GM12878 (cell line): ENCODE data around the gene RASAL1. TPM values are rescaled to one million over a fixed set of nuclear protein-coding genes. Genes with fewer than 3 reads are reported as not detected.

Experiments used
- ATAC-seq: fragments of 200-7000 bp; cut with Tn5 transposase; 3 replicates; pipeline ENCODE4 v1.9.1; 2020; ENCODE audit warnings: mild to moderate bottlenecking, moderate library complexity
- BruUV-seq: library from RNA; stranded (reverse); fragments of 400-500 nt; replicated peaks from 2 replicates; lab custom pipeline; 2021; lab: Mats Ljungman, UMichigan
- CTCF ChIA-PET: fragments of 300-600 bp; sonication (Branson Sonifier 250); formaldehyde crosslinking; extraction: SDS; loops from one replicate; lab custom pipeline; 2021; ENCODE audit warnings: inconsistent platforms; lab: Yijun Ruan, JAX
- POLR2A ChIA-PET: fragments of 350-600 bp; formaldehyde crosslinking; extraction: SDS; loops from one replicate; lab custom pipeline; 2021; ENCODE audit warnings: inconsistent platforms; lab: Charles Lee
- RAD21 ChIA-PET: fragments of 300-600 bp; sonication (Branson Sonifier 250); formaldehyde crosslinking; loops from one replicate; lab custom pipeline; 2023; ENCODE audit warnings: antibody characterized with exemption; ENCODE audit not compliant: unreplicated experiment; lab: Charles Lee
- SMC1A ChIA-PET: fragments of 300-600 bp; sonication (Branson Sonifier 250); formaldehyde crosslinking; loops from one replicate; lab custom pipeline; 2023; ENCODE audit not compliant: unreplicated experiment, uncharacterized antibody; lab: Charles Lee
- DNase-seq: peaks from one replicate; pipeline ENCODE4 v3.0.0-alpha.2; 2011; ENCODE audit warnings: low read depth, low spot score
- FAIRE-seq: peaks from 3 replicates; lab custom pipeline; 2011; peaks lifted over from hg19 to GRCh38; lab: Jason Lieb, UNC
- H2AFZ ChIP-seq: 2 replicates; pipeline ENCODE4 v1.6.0; 2011; ENCODE audit warnings: low read depth, low read length, control low read depth; ENCODE audit not compliant: control insufficient read depth
- H3K27ac ChIP-seq: 2 replicates; pipeline ENCODE4 v1.5.1; 2011; ENCODE audit warnings: control low read depth; ENCODE audit not compliant: control insufficient read depth, insufficient read depth
- H3K27me3 ChIP-seq, 2 experiments: replicated peaks in 1 of 2; 2 replicates each; pipeline versions ENCODE4 v1.6.0 to v1.6.1; 2011; ENCODE audit warnings: low read length in 1 of 2; ENCODE audit not compliant: control insufficient read depth in 2 of 2, insufficient read depth in 2 of 2
- H3K36me3 ChIP-seq, 2 experiments: 2 replicates each; pipeline ENCODE4 v1.5.1; 2011; ENCODE audit warnings: low read length in 1 of 2; ENCODE audit not compliant: control insufficient read depth in 2 of 2, insufficient read depth in 2 of 2
- H3K4me1 ChIP-seq: 2 replicates; pipeline ENCODE4 v1.6.1; 2011; ENCODE audit warnings: mild to moderate bottlenecking, low read length, moderate library complexity, mixed read lengths; ENCODE audit not compliant: control insufficient read depth, insufficient read depth
- H3K4me2 ChIP-seq: 2 replicates; pipeline ENCODE4 v1.6.0; 2011; ENCODE audit warnings: control low read depth; ENCODE audit not compliant: control insufficient read depth, insufficient read depth
- H3K4me3 ChIP-seq: fragments of 200-600 bp; sonication (generic); 2 replicates; pipeline ENCODE4 v1.5.1; 2016
- H3K79me2 ChIP-seq: 2 replicates; pipeline ENCODE4 v1.6.0; 2011; ENCODE audit warnings: low read length; ENCODE audit not compliant: control insufficient read depth, insufficient read depth
- H3K9ac ChIP-seq: 2 replicates; pipeline ENCODE4 v1.8.0; 2011; ENCODE audit warnings: low read length, control low read depth, mixed read lengths; ENCODE audit not compliant: control insufficient read depth, insufficient read depth
- H3K9me3 ChIP-seq: replicated peaks from 3 replicates; pipeline ENCODE4 v1.5.1; 2011; ENCODE audit warnings: mild to moderate bottlenecking, low read length; ENCODE audit not compliant: control insufficient read depth, insufficient read depth
- H4K20me1 ChIP-seq: 2 replicates; pipeline ENCODE4 v1.6.0; 2011; ENCODE audit not compliant: control insufficient read depth, insufficient read depth
- BCL11A ChIP-seq: IDR thresholded peaks from 2 replicates; pipeline ENCODE4 v1.6.1; 2011; ENCODE audit warnings: low read depth, low read length
- CHD4 ChIP-seq: fragments of 200-600 bp; sonication (generic); IDR thresholded peaks from 2 replicates; pipeline ENCODE4 v1.6.1; 2016; ENCODE audit warnings: mild to moderate bottlenecking
- ETV6 ChIP-seq, 2 experiments: fragments of 450-650 bp in 1 of 2; IDR thresholded peaks in 1 of 2; conservative IDR thresholded peaks in 1 of 2; 2 replicates each; pipeline ENCODE4 v1.6.1; 2014; ENCODE audit warnings: antibody characterized with exemption in 1 of 2, borderline replicate concordance in 1 of 2, low read depth in 1 of 2, mild to moderate bottlenecking in 1 of 2, moderate library complexity in 1 of 2
- IRF3 ChIP-seq: fragments of 450-650 bp; IDR thresholded peaks from 2 replicates; pipeline ENCODE4 v1.6.1; 2014; ENCODE audit warnings: mild to moderate bottlenecking
- MTA2 ChIP-seq: fragments of 450-650 bp; IDR thresholded peaks from 2 replicates; pipeline ENCODE4 v1.6.1; 2016; ENCODE audit warnings: low read depth, mild to moderate bottlenecking, moderate library complexity
- RAD51 ChIP-seq: fragments of 450-650 bp; IDR thresholded peaks from 2 replicates; pipeline ENCODE4 v1.6.1; 2016; ENCODE audit warnings: moderate library complexity, mild to moderate bottlenecking, inconsistent platforms
- RELA ChIP-seq: fragments of 450-650 bp; IDR thresholded peaks from 2 replicates; pipeline ENCODE4 v1.8.0; 2014; ENCODE audit warnings: borderline replicate concordance; ENCODE audit not compliant: partially characterized antibody
- SPI1 ChIP-seq: IDR thresholded peaks from 2 replicates; pipeline ENCODE4 v1.6.1; 2011; ENCODE audit warnings: low read depth, mild to moderate bottlenecking, low read length, moderate library complexity, borderline replicate concordance; ENCODE audit not compliant: insufficient read depth
- SUPT20H ChIP-seq: IDR thresholded peaks from 2 replicates; pipeline ENCODE4 v1.6.1; 2011; ENCODE audit warnings: low read depth, mild to moderate bottlenecking, low read length, moderate library complexity, borderline replicate concordance; ENCODE audit not compliant: control insufficient read depth
- TARDBP ChIP-seq: IDR thresholded peaks from 2 replicates; pipeline ENCODE4 v1.6.1; 2016; ENCODE audit warnings: borderline replicate concordance
- WRNIP1 ChIP-seq: IDR thresholded peaks from 2 replicates; pipeline ENCODE4 v1.6.1; 2011; ENCODE audit warnings: low read depth, low read length, improper control_type of control experiment, borderline replicate concordance
- YBX1 ChIP-seq: fragments of 450-650 bp; IDR thresholded peaks from 2 replicates; pipeline ENCODE4 v1.6.1; 2016; ENCODE audit warnings: antibody characterized with exemption
- ZBED1 ChIP-seq: IDR thresholded peaks from 2 replicates; pipeline ENCODE4 v1.6.1; 2016; ENCODE audit warnings: borderline replicate concordance
- ZNF622 ChIP-seq: fragments of 450-650 bp; IDR thresholded peaks from 2 replicates; pipeline ENCODE4 v1.6.1; 2017; ENCODE audit warnings: mild to moderate bottlenecking, inconsistent platforms
- WGBS: methylation state at CpG from one replicate; pipeline ENCODE4 v1.1.6; 2016; ENCODE audit warnings: low lambda C conversion rate; ENCODE audit not compliant: insufficient replicate concordance, insufficient coverage; ENCODE audit errors: missing lambda C conversion rate; 5-methylcytosine and 5-hydroxymethylcytosine counted together
- in situ Hi-C: fragments of 300-500 bp; cut with MboI; formaldehyde crosslinking; loops from 9 replicates; pipeline ENCODE4 v1.14.3; 2018; ENCODE audit warnings: mixed read lengths
- intact Hi-C: fragments of 100-400 bp; cut with micrococcal nuclease; formaldehyde crosslinking; loops from one replicate; pipeline ENCODE4 v1.14.2; 2022; ENCODE audit not compliant: unreplicated experiment
- polyA plus RNA-seq, 11 experiments: library from polyadenylated mRNA; depleted of rRNA in 4 of 11; unstranded in 6 of 11; stranded (reverse) in 5 of 11; fragments of >200 nt; fragmentation: Nextera tagmentation in 4 of 11; fragmentation: Illumina TruSeq in 1 of 11; extraction: Ambion mirVana in 4 of 11; extraction: Trizol in 1 of 11; gene quantifications; 1 replicate in 1 of 11; 2 replicates in 10 of 11; pipeline versions ENCODE4 v1.2.1 to v1.2.3, GENCODE V29; 2011 to 2016; ENCODE audit warnings: inconsistent platforms in 2 of 11, missing spikeins in 2 of 11, low read depth in 1 of 11
- total RNA-seq, 4 experiments: library from RNA; depleted of rRNA in 3 of 4; stranded (reverse); fragments of >200 nt in 3 of 4; fragmentation: Illumina TruSeq in 1 of 4; extraction: Trizol in 1 of 4; gene quantifications; 2 replicates each; pipeline versions ENCODE4 v1.2.1 to v1.2.3, GENCODE V29; 2013 to 2021
- TF ChIP-seq, protein P1 (sequence below): fragments of 450-650 bp; IDR thresholded peaks from 2 replicates; pipeline ENCODE4 v1.6.1; 2018; ENCODE audit warnings: mild to moderate bottlenecking, low read depth, moderate library complexity; ENCODE audit not compliant: partially characterized antibody

RASAL1 gene
- total and polyA plus RNA-seq, 10 of the 15 experiments (the other 5 are each of a cell fraction or from before 2014, with no cell fraction given), result 0.12 to 1.0 (median 0.52) TPM; not detected in 6

GRCh38 chr12:113092607-113093408, 42.8 kb downstream of the RASAL1 start (continued):
- TF ChIP-seq SPI1 (no peak), IRF3 (no peak), TARDBP (no peak)
- TF ChIP-seq, protein P1, sequence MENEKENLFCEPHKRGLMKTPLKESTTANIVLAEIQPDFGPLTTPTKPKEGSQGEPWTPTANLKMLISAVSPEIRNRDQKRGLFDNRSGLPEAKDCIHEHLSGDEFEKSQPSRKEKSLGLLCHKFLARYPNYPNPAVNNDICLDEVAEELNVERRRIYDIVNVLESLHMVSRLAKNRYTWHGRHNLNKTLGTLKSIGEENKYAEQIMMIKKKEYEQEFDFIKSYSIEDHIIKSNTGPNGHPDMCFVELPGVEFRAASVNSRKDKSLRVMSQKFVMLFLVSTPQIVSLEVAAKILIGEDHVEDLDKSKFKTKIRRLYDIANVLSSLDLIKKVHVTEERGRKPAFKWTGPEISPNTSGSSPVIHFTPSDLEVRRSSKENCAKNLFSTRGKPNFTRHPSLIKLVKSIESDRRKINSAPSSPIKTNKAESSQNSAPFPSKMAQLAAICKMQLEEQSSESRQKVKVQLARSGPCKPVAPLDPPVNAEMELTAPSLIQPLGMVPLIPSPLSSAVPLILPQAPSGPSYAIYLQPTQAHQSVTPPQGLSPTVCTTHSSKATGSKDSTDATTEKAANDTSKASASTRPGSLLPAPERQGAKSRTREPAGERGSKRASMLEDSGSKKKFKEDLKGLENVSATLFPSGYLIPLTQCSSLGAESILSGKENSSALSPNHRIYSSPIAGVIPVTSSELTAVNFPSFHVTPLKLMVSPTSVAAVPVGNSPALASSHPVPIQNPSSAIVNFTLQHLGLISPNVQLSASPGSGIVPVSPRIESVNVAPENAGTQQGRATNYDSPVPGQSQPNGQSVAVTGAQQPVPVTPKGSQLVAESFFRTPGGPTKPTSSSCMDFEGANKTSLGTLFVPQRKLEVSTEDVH, result no peak
- TF ChIP-seq, all 136 proteins: peak for 4

DNA sequence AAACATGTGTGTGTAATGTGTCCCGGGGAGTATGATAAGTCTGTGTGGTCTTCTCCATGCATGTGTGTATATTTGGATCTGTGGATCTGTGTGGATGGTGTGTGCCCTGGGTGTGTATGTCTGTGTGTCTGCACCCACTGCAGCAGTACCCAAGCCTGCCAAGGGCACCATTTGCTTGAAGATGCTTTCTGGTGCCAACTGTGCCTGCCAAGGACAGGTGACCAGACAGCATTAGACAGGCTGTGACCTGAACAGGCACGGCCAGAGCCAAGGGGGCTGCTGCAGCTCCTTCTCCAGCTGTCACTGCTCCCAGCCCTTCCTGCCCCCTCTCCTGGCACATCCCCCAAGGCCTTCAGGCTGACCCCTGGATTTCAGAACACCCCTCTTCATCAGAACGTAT, 44.1 kb downstream of the RASAL1 start:
- intact Hi-C loops, result no loop called here
- TF ChIP-seq SUPT20H (no peak), BCL11A (no peak), WRNIP1 (no peak), RAD51 (no peak), MTA2 (no peak), ZBED1 (no peak), TARDBP (no peak), RELA (no peak), ZNF622 (no peak), YBX1 (no peak), CHD4 (no peak), ETV6 (conservative IDR thresholded peaks at IDR 0.05 in 1 of 2, IDR thresholded peaks at IDR 0.05 in 1 of 2; ENCODE audit: borderline replicate concordance in 1 of 2, low read depth in 1 of 2) (no peak)
- TF ChIP-seq, protein P1, result no peak

More for the DNA sequence above, 44.1 kb downstream of the RASAL1 start:
- Histone ChIP-seq H3K27me3 (no peaks in the 10 kb centered on the region), H4K20me1 (no peaks in the 10 kb centered on the region), H3K36me3 (no peaks in the 10 kb centered on the region), H3K4me2 (no peak overlapping the region), H3K79me2 (no peaks in the 10 kb centered on the region), H3K4me1 (peaks cover 42% of the 10 kb centered on the region), H3K4me3 (no peak overlapping the region), H3K9ac (no peak overlapping the region), H3K9me3 (no peaks in the 10 kb centered on the region; the same call in 2 of the 3 replicates), H2AFZ (no peak overlapping the region), H3K27ac (no peak overlapping the region)
- FAIRE-seq, result no peak
- in situ Hi-C loops, result loop anchor here (10.0 kb wide), 1 partner anchor 47 kb away; no protein-coding TSS in a partner anchor
- no peak for DNase-seq
- ChIA-PET POLR2A (interaction anchor here (1.1 to 1.8 kb wide), 2 partner anchors 9 to 22 kb away, joined by 3 to 5 read pairs; no protein-coding TSS in a partner anchor), SMC1A (interaction anchor here (1.0 to 16.1 kb wide), 7 partner anchors 8 to 98 kb away, joined by 3 to 416 read pairs (median 9); partner anchors contain the start of gene DTX1), RAD21 (interaction anchor here (0.8 to 3.2 kb wide), 9 partner anchors 10 to 82 kb away, joined by 3 to 48 read pairs (median 9); no protein-coding TSS in a partner anchor), CTCF (interaction anchor here (1.2 to 7.0 kb wide), 10 partner anchors 12 to 186 kb away, joined by 3 to 98 read pairs (median 10); no protein-coding TSS in a partner anchor)
- ATAC-seq, result no peak
- 57% methylated on average over 3 of the region's 3 CpGs for WGBS
- no TSS peak for BruUV-seq
